HEK293 (cell line): ENCODE results near the gene KIF27.

Experiments used
- CTCF ChIP-seq: fragments of 450-650 bp; formaldehyde crosslinking; IDR thresholded peaks from 2 replicates; pipeline ENCODE4 v1.5.1; 2016; ENCODE audit warnings: missing biosample characterization, missing genetic modification characterization
- YY1 ChIP-seq: fragments of 450-650 bp; formaldehyde crosslinking; IDR thresholded peaks from 2 replicates; pipeline ENCODE4 v1.5.1; 2018; ENCODE audit warnings: missing biosample characterization, missing genetic modification characterization
- ZBTB7A ChIP-seq: fragments of 450-650 bp; formaldehyde crosslinking; IDR thresholded peaks from 2 replicates; pipeline ENCODE4 v1.5.1; 2016; ENCODE audit warnings: low read depth, missing biosample characterization, missing genetic modification characterization
- ZNF155 ChIP-seq: fragments of 450-650 bp; formaldehyde crosslinking; IDR thresholded peaks from 2 replicates; pipeline ENCODE4 v1.5.1; 2016; ENCODE audit warnings: missing biosample characterization, missing genetic modification characterization

GRCh38 chr9:83962165-83962564 is 40.9 kb upstream of the KIF27 start:
- TF ChIP-seq ZNF155 (no peak), YY1 (no peak), ZBTB7A (tag by site-specific recombination) (no peak), CTCF (tag by site-specific recombination) (no peak)
